Measurements from ENCODE around the gene IQSEC3. TPM values are rescaled to one million over a fixed set of nuclear protein-coding genes. Genes with fewer than 3 reads are reported as not detected.

The IQSEC3 gene
- total RNA-seq, 2 donors from 2014 or later = 0.39 to 0.67 TPM

DNA sequence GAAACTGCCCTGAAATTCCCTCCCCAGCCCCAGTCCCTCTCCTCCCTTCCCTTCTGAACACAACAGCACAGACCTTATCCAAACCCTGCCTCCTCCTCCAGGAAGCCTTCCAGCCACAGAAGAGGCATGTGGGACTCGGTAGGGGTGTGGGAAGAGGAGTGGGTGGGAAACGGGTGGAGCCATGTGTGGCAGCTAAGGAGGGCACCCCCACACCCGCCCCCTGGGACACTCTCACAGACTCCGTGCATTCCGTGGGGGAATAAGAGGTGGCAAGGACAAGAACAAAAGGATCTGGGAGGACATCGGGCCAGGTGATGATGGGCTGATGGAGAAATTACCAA is 123.0 kb downstream of the IQSEC3 start:
- H3K27me3 ChIP-seq = no peaks in the 10 kb centered on the region
- TF ChIP-seq, protein P1, sequence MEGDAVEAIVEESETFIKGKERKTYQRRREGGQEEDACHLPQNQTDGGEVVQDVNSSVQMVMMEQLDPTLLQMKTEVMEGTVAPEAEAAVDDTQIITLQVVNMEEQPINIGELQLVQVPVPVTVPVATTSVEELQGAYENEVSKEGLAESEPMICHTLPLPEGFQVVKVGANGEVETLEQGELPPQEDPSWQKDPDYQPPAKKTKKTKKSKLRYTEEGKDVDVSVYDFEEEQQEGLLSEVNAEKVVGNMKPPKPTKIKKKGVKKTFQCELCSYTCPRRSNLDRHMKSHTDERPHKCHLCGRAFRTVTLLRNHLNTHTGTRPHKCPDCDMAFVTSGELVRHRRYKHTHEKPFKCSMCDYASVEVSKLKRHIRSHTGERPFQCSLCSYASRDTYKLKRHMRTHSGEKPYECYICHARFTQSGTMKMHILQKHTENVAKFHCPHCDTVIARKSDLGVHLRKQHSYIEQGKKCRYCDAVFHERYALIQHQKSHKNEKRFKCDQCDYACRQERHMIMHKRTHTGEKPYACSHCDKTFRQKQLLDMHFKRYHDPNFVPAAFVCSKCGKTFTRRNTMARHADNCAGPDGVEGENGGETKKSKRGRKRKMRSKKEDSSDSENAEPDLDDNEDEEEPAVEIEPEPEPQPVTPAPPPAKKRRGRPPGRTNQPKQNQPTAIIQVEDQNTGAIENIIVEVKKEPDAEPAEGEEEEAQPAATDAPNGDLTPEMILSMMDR (IDR thresholded peaks at IDR 0.05) = no peak
- H3K4me1 ChIP-seq = peaks cover 0 to 6% of the 10 kb centered on the region in 2 donors
- H3K4me3 ChIP-seq = no peak overlapping the region
- no peaks in the 10 kb centered on the region for H3K9me3 ChIP-seq
- H3K27ac ChIP-seq = no peak overlapping the region
- no peaks in the 10 kb centered on the region for H3K36me3 ChIP-seq
- no peak for DNase-seq (ENCODE audit: low spot score)

DNA sequence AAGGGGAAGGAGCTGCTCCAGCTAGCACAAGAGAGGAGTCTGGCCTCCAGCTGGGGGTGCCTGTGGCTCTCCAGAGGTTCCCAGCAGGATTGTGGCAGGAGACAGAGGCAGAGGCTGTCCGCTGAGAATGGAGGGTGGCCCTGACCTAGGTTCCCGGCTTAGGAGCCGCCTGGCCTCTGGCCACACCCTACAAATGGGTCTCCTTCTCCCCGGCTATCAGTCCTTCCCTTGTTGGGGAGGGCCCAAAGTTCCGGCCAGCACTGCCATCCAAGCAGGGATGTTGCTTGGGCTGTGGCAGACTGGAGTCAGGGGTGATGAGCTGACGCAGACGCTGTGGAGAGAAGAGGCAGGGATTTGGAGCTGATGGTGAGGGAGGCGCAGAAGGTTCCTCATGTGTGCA is 124.3 kb downstream of the IQSEC3 start:
- Histone ChIP-seq H3K4me1 (peaks cover 0 to 6% of the 10 kb centered on the region in 2 donors), H3K9me3 (no peaks in the 10 kb centered on the region), H3K4me3 (no peak overlapping the region), H3K27ac (no peak overlapping the region), H3K36me3 (no peaks in the 10 kb centered on the region), H3K27me3 (no peaks in the 10 kb centered on the region)
- no peak for DNase-seq (ENCODE audit: low spot score)
- TF ChIP-seq, protein P1 (IDR thresholded peaks at IDR 0.05) = no peak

DNA sequence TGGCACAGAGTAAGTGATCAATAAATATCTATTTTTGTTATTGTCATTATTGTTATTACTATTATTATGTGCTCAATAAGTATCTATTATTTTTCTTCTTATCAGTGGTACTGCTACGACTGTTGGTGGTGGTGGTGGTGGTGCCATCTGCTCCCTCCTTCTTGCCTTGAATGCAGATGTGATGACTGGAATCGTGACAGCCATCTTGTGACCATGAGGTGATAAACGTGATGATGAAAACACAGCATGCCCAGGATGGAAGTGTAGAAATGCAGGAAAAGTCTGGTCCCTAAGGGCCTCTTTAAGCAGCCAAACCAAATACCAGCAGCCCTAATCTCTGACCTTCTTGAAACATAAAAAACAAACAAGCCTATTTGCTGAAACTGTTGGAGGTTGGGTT is 125.0 kb downstream of the IQSEC3 start:
- DNase-seq (ENCODE audit: low spot score) = no peak
- Histone ChIP-seq H3K27ac (no peak overlapping the region), H3K27me3 (no peaks in the 10 kb centered on the region), H3K36me3 (no peaks in the 10 kb centered on the region), H3K4me1 (peaks cover 0 to 6% of the 10 kb centered on the region in 2 donors), H3K9me3 (no peaks in the 10 kb centered on the region), H3K4me3 (no peak overlapping the region)
- TF ChIP-seq, protein P1 (IDR thresholded peaks at IDR 0.05) = no peak

GRCh38 chr12:193261-193660 is 126.7 kb downstream of the IQSEC3 start:
- Histone ChIP-seq H3K9me3 (no peaks in the 10 kb centered on the region), H3K27ac (no peak overlapping the region), H3K4me1 (peaks cover 0 to 6% of the 10 kb centered on the region in 2 donors), H3K4me3 (no peak overlapping the region), H3K27me3 (no peaks in the 10 kb centered on the region), H3K36me3 (no peaks in the 10 kb centered on the region)
- DNase-seq (ENCODE audit: low spot score) = no peak
- TF ChIP-seq, protein P1 (IDR thresholded peaks at IDR 0.05) = no peak

- no peak overlapping the region for H3K27ac ChIP-seq
- no peaks in the 10 kb centered on the region for H3K9me3 ChIP-seq
- no peak overlapping the region for H3K4me3 ChIP-seq
- H3K27me3 ChIP-seq = no peaks in the 10 kb centered on the region
- H3K4me1 ChIP-seq = peaks cover 0 to 4% of the 10 kb centered on the region in 2 donors
- TF ChIP-seq, protein P1 (IDR thresholded peaks at IDR 0.05) = no peak
- H3K36me3 ChIP-seq = no peaks in the 10 kb centered on the region
- DNase-seq (ENCODE audit: low spot score) = no peak
These were observed 127.7 kb downstream of the IQSEC3 start for GRCh38 chr12:194276-194675.

DNA sequence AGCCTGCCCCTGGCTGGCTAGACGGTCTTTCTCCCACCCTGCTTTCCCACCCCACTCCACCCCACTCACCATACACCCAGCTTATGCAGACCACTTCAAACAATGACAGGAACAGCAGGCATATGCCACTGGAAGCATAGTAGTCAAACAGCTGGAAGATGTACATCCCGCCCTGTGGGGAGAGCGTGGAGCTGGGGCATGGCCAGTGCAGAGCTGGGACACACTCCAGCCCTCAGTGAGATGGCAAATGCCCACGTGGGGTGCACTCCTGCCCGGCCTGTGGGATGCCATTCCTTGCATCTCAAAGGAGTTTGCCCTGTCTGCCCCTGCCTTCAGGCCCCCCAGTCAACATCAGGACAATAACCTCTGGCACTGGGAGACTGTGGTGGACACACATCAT is 128.6 kb downstream of the IQSEC3 start:
- Histone ChIP-seq H3K27me3 (no peaks in the 10 kb centered on the region), H3K4me3 (no peak overlapping the region), H3K27ac (no peak overlapping the region), H3K4me1 (no peaks in the 10 kb centered on the region), H3K36me3 (no peaks in the 10 kb centered on the region), H3K9me3 (no peaks in the 10 kb centered on the region)
- TF ChIP-seq, protein P1 (IDR thresholded peaks at IDR 0.05) = no peak
- DNase-seq (ENCODE audit: low spot score) = no peak
